DOHH2 (cell line): ENCODE measurements around the gene S100PBP.

ENCODE experiments used
- EZH2phosphoT487 ChIP-seq: fragments of 200-600 bp; sonication (generic); IDR thresholded peaks from 2 replicates; pipeline ENCODE4 v1.6.1; 2017; ENCODE audit warnings: borderline replicate concordance, mild to moderate bottlenecking, antibody characterized with exemption, low read length, moderate library complexity, mixed read lengths
- TF ChIP-seq, protein P1 (sequence below): fragments of 200-600 bp; sonication (generic); IDR thresholded peaks from one replicate; pipeline ENCODE4 v1.5.1; 2014; ENCODE audit warnings: antibody characterized with exemption, mild to moderate bottlenecking, low read depth, low read length; ENCODE audit not compliant: poor library complexity, severe bottlenecking

- TF ChIP-seq, protein P1, sequence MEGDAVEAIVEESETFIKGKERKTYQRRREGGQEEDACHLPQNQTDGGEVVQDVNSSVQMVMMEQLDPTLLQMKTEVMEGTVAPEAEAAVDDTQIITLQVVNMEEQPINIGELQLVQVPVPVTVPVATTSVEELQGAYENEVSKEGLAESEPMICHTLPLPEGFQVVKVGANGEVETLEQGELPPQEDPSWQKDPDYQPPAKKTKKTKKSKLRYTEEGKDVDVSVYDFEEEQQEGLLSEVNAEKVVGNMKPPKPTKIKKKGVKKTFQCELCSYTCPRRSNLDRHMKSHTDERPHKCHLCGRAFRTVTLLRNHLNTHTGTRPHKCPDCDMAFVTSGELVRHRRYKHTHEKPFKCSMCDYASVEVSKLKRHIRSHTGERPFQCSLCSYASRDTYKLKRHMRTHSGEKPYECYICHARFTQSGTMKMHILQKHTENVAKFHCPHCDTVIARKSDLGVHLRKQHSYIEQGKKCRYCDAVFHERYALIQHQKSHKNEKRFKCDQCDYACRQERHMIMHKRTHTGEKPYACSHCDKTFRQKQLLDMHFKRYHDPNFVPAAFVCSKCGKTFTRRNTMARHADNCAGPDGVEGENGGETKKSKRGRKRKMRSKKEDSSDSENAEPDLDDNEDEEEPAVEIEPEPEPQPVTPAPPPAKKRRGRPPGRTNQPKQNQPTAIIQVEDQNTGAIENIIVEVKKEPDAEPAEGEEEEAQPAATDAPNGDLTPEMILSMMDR: no peak
- TF ChIP-seq EZH2phosphoT487: no peak
Measured at GRCh38 chr1:32772281-32773017, 45.0 kb upstream of the S100PBP start.
